WTC11 (cell line): ENCODE measurements around the gene ARHGEF38.

Experiments
- ATF6 ChIP-seq: sonication (generic); formaldehyde crosslinking; IDR thresholded peaks from 2 replicates; pipeline ENCODE4 v1.8.1; 2023; ENCODE audit warnings: mild to moderate bottlenecking, missing genetic modification reagents
- CTCF ChIP-seq: fragments of 200-600 bp; IDR thresholded peaks from 2 replicates; pipeline ENCODE4 v1.8.0; 2022; ENCODE audit warnings: antibody characterized with exemption
- FOXK1 ChIP-seq: sonication (generic); formaldehyde crosslinking; IDR thresholded peaks from 2 replicates; pipeline ENCODE4 v1.8.0; 2022; ENCODE audit warnings: mild to moderate bottlenecking, moderate library complexity, missing genetic modification reagents
- GABPB1 ChIP-seq: sonication (generic); formaldehyde crosslinking; IDR thresholded peaks from 2 replicates; pipeline ENCODE4 v1.8.1; 2023; ENCODE audit warnings: mild to moderate bottlenecking, missing genetic modification reagents
- MAX ChIP-seq: sonication (generic); formaldehyde crosslinking; IDR thresholded peaks from 2 replicates; pipeline ENCODE4 v1.8.0; 2022; ENCODE audit warnings: mild to moderate bottlenecking, missing genetic modification reagents
- NFYB ChIP-seq: sonication (generic); formaldehyde crosslinking; conservative IDR thresholded peaks from 2 replicates; pipeline ENCODE4 v1.8.0; 2022; ENCODE audit warnings: low read depth, missing genetic modification reagents
- NR2C2 ChIP-seq: sonication (generic); formaldehyde crosslinking; IDR thresholded peaks from 2 replicates; pipeline ENCODE4 v1.8.0; 2022; ENCODE audit warnings: mild to moderate bottlenecking, missing genetic modification reagents
- TEAD4 ChIP-seq: sonication (generic); formaldehyde crosslinking; IDR thresholded peaks from 2 replicates; pipeline ENCODE4 v1.8.0; 2022; ENCODE audit warnings: mild to moderate bottlenecking, missing genetic modification reagents
- USF1 ChIP-seq: sonication (generic); formaldehyde crosslinking; IDR thresholded peaks from 2 replicates; pipeline ENCODE4 v1.8.0; 2022; ENCODE audit warnings: mild to moderate bottlenecking, missing genetic modification reagents
- ZNF138 ChIP-seq: sonication (generic); formaldehyde crosslinking; conservative IDR thresholded peaks from 2 replicates; pipeline ENCODE4 v1.8.1; 2022; ENCODE audit warnings: mild to moderate bottlenecking, moderate library complexity, missing genetic modification reagents
- TF ChIP-seq, protein P1 (sequence below): sonication (generic); formaldehyde crosslinking; IDR thresholded peaks from 2 replicates; pipeline ENCODE4 v1.8.0; 2023; ENCODE audit warnings: missing genetic modification reagents, mild to moderate bottlenecking, borderline replicate concordance
- TF ChIP-seq, protein P2 (sequence below): fragments of 250-450 bp; sonication (Bioruptor Pico); IDR thresholded peaks from 2 replicates; pipeline ENCODE4 v1.8.0; 2021; ENCODE audit warnings: mild to moderate bottlenecking

GRCh38 chr4:105605493-105605892, 53.1 kb downstream of the ARHGEF38 start:
- TF ChIP-seq TEAD4 (CRISPR knock-in tag) (no peak), CTCF (no peak), NR2C2 (CRISPR knock-in tag) (no peak), USF1 (no peak), NFYB (CRISPR knock-in tag) (no peak), FOXK1 (CRISPR knock-in tag) (no peak), MAX (no peak), ZNF138 (no peak), GABPB1 (CRISPR knock-in tag) (no peak), ATF6 (CRISPR knock-in tag) (no peak)
- TF ChIP-seq, protein P1, sequence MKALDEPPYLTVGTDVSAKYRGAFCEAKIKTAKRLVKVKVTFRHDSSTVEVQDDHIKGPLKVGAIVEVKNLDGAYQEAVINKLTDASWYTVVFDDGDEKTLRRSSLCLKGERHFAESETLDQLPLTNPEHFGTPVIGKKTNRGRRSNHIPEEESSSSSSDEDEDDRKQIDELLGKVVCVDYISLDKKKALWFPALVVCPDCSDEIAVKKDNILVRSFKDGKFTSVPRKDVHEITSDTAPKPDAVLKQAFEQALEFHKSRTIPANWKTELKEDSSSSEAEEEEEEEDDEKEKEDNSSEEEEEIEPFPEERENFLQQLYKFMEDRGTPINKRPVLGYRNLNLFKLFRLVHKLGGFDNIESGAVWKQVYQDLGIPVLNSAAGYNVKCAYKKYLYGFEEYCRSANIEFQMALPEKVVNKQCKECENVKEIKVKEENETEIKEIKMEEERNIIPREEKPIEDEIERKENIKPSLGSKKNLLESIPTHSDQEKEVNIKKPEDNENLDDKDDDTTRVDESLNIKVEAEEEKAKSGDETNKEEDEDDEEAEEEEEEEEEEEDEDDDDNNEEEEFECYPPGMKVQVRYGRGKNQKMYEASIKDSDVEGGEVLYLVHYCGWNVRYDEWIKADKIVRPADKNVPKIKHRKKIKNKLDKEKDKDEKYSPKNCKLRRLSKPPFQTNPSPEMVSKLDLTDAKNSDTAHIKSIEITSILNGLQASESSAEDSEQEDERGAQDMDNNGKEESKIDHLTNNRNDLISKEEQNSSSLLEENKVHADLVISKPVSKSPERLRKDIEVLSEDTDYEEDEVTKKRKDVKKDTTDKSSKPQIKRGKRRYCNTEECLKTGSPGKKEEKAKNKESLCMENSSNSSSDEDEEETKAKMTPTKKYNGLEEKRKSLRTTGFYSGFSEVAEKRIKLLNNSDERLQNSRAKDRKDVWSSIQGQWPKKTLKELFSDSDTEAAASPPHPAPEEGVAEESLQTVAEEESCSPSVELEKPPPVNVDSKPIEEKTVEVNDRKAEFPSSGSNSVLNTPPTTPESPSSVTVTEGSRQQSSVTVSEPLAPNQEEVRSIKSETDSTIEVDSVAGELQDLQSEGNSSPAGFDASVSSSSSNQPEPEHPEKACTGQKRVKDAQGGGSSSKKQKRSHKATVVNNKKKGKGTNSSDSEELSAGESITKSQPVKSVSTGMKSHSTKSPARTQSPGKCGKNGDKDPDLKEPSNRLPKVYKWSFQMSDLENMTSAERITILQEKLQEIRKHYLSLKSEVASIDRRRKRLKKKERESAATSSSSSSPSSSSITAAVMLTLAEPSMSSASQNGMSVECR (CRISPR knock-in tag), result no peak
- TF ChIP-seq, protein P2, sequence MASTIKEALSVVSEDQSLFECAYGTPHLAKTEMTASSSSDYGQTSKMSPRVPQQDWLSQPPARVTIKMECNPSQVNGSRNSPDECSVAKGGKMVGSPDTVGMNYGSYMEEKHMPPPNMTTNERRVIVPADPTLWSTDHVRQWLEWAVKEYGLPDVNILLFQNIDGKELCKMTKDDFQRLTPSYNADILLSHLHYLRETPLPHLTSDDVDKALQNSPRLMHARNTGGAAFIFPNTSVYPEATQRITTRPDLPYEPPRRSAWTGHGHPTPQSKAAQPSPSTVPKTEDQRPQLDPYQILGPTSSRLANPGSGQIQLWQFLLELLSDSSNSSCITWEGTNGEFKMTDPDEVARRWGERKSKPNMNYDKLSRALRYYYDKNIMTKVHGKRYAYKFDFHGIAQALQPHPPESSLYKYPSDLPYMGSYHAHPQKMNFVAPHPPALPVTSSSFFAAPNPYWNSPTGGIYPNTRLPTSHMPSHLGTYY (CRISPR knock-in tag), result no peak
